ENCODE results near the gene SESN1. TPM values are rescaled to one million over a fixed set of nuclear protein-coding genes. Genes with fewer than 3 reads are reported as not detected.
"Not testable (repeated sequence)": the region's sequence is repeated elsewhere in the genome, so short reads cannot be mapped to it uniquely, and the experiment has no call there.

SESN1 gene
- total RNA-seq: 49.0 TPM

DNA sequence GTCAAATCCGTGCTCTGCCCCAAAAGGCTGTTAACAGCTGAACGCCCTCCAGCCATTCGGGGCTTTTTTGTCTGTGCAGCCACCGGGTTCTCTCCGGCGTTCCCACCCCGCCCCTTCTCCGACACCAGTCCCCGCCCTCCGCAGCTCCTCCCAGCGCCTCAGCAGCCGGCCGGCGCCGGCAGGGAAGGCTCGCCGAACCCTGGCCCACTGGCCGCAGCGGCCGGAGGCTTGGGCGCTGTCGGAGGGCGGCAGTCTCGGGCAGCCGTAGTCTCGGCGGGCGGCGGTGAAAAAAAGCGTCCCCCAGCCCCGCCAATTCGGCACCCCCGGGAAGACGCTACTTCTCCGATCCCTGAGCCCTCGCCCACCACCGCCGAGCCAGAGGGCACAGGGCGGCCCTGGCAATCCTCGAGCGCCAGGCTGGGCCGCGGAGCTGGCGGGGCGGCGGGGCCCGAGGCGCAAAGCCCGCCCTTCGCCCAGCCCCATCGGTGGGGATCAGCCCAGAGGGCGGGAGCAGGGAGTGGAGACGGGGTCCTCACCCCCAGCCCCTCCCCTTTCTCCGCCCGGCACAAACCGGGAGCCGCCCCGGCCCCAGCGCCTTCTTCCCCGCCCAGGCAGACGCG, at the start of gene SESN1:
Gene SESN1 (minus strand): TSS at position 431 of the 620 bp plus-strand sequence. CDS start 773 bp downstream, outside the sequence.
- H3K4me3 ChIP-seq: peak within 1 kb of the TSS; percentile 64 to 69
- no peaks in the 10 kb centered on the region for H3K36me3 ChIP-seq
- H3K27ac ChIP-seq: peak within 1 kb of the TSS; percentile 95 to 97
- H3K9me3 ChIP-seq: no peaks in the 10 kb centered on the region
- peak; percentile 71 to 96 for DNase-seq (ENCODE audit: low spot score in 2 of 2)
- intact Hi-C loops (cut with DNase I): loop anchor here (1.0 to 10.0 kb wide), 12 partner anchors 14 to 1720 kb away; partner anchors contain the start of genes AK9, CD164, CDK19 and FIG4
- H3K27me3 ChIP-seq: no peaks in the 10 kb centered on the region
- peaks cover 2 to 16% of the 10 kb centered on the region in 2 donors for H3K4me1 ChIP-seq
- TF ChIP-seq, protein P1, sequence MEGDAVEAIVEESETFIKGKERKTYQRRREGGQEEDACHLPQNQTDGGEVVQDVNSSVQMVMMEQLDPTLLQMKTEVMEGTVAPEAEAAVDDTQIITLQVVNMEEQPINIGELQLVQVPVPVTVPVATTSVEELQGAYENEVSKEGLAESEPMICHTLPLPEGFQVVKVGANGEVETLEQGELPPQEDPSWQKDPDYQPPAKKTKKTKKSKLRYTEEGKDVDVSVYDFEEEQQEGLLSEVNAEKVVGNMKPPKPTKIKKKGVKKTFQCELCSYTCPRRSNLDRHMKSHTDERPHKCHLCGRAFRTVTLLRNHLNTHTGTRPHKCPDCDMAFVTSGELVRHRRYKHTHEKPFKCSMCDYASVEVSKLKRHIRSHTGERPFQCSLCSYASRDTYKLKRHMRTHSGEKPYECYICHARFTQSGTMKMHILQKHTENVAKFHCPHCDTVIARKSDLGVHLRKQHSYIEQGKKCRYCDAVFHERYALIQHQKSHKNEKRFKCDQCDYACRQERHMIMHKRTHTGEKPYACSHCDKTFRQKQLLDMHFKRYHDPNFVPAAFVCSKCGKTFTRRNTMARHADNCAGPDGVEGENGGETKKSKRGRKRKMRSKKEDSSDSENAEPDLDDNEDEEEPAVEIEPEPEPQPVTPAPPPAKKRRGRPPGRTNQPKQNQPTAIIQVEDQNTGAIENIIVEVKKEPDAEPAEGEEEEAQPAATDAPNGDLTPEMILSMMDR (IDR thresholded peaks at IDR 0.05): no peak

DNA sequence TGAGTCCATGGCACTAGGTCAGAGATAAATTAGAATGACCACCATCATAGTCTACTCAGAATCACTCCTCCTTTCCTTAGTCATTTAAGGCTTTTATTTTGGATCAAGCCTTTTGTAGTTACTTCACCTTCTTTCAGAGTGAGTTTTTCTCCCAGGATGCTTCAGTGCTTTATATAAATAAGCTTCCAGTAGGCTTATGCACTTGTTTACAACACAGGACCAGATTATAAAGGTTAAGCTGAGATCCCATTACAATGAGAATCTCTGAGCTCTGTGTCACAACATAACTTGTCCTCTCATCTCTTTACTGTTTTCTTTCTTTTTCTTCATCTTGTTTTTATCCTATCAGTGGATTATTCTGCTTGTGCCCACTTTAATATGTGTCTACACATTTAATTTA, 48.5 kb upstream of the SESN1 start:
- no peak for DNase-seq (ENCODE audit: low spot score in 2 of 2)
- intact Hi-C loops (cut with DNase I): no loop called here
- Histone ChIP-seq H3K4me1 (no peaks in the 10 kb centered on the region), H3K4me3 (no peak overlapping the region), H3K36me3 (peaks cover 6 to 18% of the 10 kb centered on the region in 2 donors), H3K9me3 (no peaks in the 10 kb centered on the region), H3K27me3 (no peaks in the 10 kb centered on the region), H3K27ac (no peak overlapping the region)
- TF ChIP-seq, protein P1 (IDR thresholded peaks at IDR 0.05): no peak

DNA sequence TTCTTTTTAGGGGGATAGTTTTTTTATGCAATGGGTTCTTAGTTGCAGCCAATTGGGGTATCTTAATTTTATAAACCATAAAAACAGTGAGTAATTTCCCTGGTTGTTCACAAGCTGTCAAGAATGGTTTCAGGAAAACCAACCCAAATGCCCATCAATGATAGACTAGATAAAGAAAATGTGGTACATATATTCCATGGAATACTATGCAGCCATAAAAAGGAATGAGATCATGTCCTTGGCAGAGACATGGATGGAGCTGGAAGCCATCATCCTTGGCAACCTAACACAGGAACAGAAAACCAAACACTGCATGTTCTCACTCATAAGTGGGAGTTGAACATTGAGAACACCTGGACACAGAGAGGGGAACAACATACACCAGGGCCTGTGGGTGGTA, 47.4 kb upstream of the SESN1 start:
- intact Hi-C loops (cut with DNase I); DNase-seq (ENCODE audit: low spot score in 2 of 2); H3K4me1 ChIP-seq; H3K27me3 ChIP-seq; H3K9me3 ChIP-seq; H3K27ac ChIP-seq; H3K4me3 ChIP-seq: not testable (repeated sequence)
- H3K36me3 ChIP-seq: peaks cover 6 to 18% of the 10 kb centered on the region in 2 donors

DNA sequence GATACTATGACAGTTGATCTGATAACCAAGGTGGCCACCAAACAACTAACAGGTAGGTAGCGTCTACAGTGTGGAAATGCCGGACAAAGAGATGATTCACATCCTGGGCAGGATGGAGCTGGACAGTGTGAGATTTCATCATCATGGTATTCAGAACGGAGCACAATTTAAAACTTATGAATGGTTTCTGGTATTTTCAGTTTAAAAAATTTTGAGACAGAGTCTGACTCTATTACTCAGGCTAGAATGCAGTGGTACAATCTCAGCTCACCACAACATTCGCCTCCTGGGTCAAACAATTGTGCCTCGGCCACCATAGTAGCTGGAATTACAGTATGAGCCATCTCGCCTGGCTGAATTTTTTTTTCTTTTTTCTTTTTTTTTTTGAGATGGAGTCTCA, 44.5 kb upstream of the SESN1 start:
- Histone ChIP-seq H3K27me3 (no peaks in the 10 kb centered on the region), H3K27ac (no peak overlapping the region), H3K36me3 (peaks cover 6 to 18% of the 10 kb centered on the region in 2 donors), H3K4me1 (no peaks in the 10 kb centered on the region), H3K4me3 (no peak overlapping the region), H3K9me3 (no peaks in the 10 kb centered on the region)
- no peak for DNase-seq (ENCODE audit: low spot score in 2 of 2)
- TF ChIP-seq, protein P1 (IDR thresholded peaks at IDR 0.05): no peak
- intact Hi-C loops (cut with DNase I): no loop called here

DNA sequence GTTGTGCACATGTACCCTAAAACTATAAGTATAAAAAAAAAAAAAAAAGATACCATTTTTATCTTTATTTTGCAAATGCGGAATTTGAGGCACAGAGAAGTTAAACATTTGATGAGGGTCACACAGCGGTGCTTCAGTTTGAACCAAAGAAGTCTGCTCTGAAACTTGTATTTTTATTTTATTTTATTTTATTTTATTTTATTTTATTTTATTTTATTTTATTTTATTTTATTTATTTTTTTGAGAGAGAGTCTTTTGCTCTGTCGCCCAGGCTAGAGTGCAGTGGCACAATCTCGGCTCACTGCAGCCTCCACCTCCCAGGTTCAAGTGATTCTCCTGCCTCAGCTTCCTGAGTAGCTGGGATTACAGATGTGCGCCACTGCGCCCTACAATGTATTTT, 41.9 kb upstream of the SESN1 start:
- H3K27ac ChIP-seq; H3K27me3 ChIP-seq; intact Hi-C loops (cut with DNase I); DNase-seq (ENCODE audit: low spot score in 2 of 2); H3K4me3 ChIP-seq; H3K36me3 ChIP-seq; H3K4me1 ChIP-seq; H3K9me3 ChIP-seq: not testable (repeated sequence)

DNA sequence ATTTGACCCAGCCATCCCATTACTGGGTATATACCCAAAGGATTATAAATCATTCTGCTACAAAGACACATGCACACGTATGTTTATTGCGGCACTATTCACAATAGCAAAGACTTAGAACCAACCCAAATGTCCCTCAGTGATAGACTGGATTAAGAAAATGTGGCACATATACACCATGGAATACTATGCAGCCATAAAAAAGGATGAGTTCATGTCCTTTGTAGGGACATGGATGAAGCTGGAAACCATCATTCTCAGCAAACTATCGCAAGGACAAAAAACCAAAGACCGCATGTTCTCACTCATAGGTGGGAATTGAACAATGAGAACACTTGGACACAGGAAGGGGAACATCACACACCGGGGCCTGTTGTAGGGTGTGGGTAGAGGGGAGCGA, 41.4 kb upstream of the SESN1 start:
- H3K36me3 ChIP-seq; H3K27me3 ChIP-seq; H3K4me1 ChIP-seq; H3K9me3 ChIP-seq; H3K4me3 ChIP-seq; intact Hi-C loops (cut with DNase I); H3K27ac ChIP-seq; DNase-seq (ENCODE audit: low spot score in 2 of 2): not testable (repeated sequence)

DNA sequence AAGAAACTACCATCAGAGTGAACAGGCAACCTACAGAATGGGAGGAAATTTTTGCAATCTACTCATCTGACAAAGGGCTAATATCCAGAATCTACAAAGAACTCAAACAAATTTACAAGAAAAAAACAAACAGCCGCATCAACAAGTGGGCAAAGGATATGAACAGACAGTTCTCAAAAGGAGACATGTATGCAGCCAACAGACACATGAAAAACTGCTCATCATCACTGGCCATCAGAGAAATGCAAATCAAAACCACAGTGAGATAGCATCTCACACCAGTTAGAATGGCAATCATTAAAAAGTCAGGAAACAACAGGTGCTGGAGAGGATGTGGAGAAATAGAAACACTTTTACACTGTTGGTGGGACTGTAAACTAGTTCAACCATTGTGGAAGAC, 41.0 kb upstream of the SESN1 start:
- H3K4me3 ChIP-seq; H3K36me3 ChIP-seq; H3K27me3 ChIP-seq; H3K9me3 ChIP-seq; intact Hi-C loops (cut with DNase I); H3K4me1 ChIP-seq; DNase-seq (ENCODE audit: low spot score in 2 of 2); H3K27ac ChIP-seq: not testable (repeated sequence)

DNA sequence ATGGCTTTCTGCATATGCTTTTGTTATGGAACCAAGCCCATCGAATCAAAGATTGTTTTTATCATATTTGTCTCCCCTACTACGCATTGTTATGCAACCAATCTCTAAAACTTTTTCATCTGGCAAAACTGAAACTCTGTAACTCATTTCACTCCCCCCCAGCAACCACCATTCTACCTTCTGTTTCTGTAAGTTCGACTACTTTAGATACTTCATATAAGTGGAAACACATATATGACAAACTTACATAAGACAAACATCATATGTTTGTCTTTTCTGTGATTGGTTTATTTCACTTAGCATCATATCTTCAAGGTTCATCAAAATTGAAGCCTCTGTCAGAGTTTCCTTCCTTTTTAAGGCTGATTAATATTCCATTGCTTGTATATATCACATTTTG, 35.4 kb upstream of the SESN1 start:
- no peaks in the 10 kb centered on the region for H3K9me3 ChIP-seq
- no peak overlapping the region for H3K4me3 ChIP-seq
- H3K27me3 ChIP-seq: no peaks in the 10 kb centered on the region
- TF ChIP-seq, protein P1 (IDR thresholded peaks at IDR 0.05): no peak
- intact Hi-C loops (cut with DNase I): no loop called here
- H3K36me3 ChIP-seq: peaks cover 0 to 10% of the 10 kb centered on the region in 2 donors
- H3K27ac ChIP-seq: no peak overlapping the region
- no peak for DNase-seq (ENCODE audit: low spot score in 2 of 2)
- H3K4me1 ChIP-seq: no peaks in the 10 kb centered on the region

All from ascending aorta (tissue), 2 donors.